Upper lobe of left lung (tissue), 6 donors: ENCODE data around the gene FHIT. TPM values are rescaled to one million over a fixed set of nuclear protein-coding genes. Genes with fewer than 3 reads are reported as not detected.

Experiments
- ATAC-seq, 2 donors: fragments of 200-7000 bp; cut with Tn5 transposase; one replicate each; pipeline ENCODE4 v1.9.1; 2022; ENCODE audit warnings: mild to moderate bottlenecking in 2 of 2, moderate library complexity in 2 of 2; ENCODE audit not compliant: low FRiP score in 2 of 2
- DNase-seq, 2 donors: peaks; one replicate each; pipeline ENCODE4 v3.0.0-alpha.2; 2019 to 2020
- H3K27ac ChIP-seq, 4 donors: fragments of 200-600 bp; sonication (generic); one replicate each; pipeline ENCODE4 v1.5.1; 2016 to 2019
- H3K27me3 ChIP-seq, 4 donors: fragments of 200-600 bp; sonication (generic); one replicate each; pipeline ENCODE4 v1.5.1; 2017 to 2019
- H3K36me3 ChIP-seq, 4 donors: fragments of 200-600 bp; sonication (generic); one replicate each; pipeline ENCODE4 v1.5.1; 2016 to 2019
- H3K4me1 ChIP-seq, 4 donors: fragments of 200-600 bp; sonication (generic); one replicate each; pipeline ENCODE4 v1.5.1; 2018 to 2019
- H3K4me3 ChIP-seq, 4 donors: fragments of 200-600 bp; sonication (generic); one replicate each; pipeline ENCODE4 v1.5.1; 2017 to 2019; ENCODE audit warnings: mild to moderate bottlenecking in 2 of 4, moderate library complexity in 1 of 4
- H3K9me3 ChIP-seq, 4 donors: fragments of 200-600 bp; sonication (generic); one replicate each; pipeline ENCODE4 v1.5.1; 2018 to 2019
- CTCF ChIP-seq, 6 experiments: fragments of 450-650 bp in 4 of 6; fragments of 200-600 bp in 2 of 6; sonication (generic) in 2 of 6; IDR thresholded peaks; one replicate each; pipeline ENCODE4 v1.5.1; 2016 to 2019; ENCODE audit warnings: antibody characterized with exemption in 6 of 6
- EP300 ChIP-seq, 4 donors: sonication (generic); formaldehyde crosslinking; IDR thresholded peaks; one replicate each; pipeline ENCODE4 v1.5.1; 2017; ENCODE audit warnings: antibody characterized with exemption in 4 of 4, control low read depth in 2 of 4
- POLR2A ChIP-seq, 4 donors: fragments of 450-650 bp; IDR thresholded peaks; one replicate each; pipeline ENCODE4 v1.5.1; 2016 to 2017; ENCODE audit warnings: antibody characterized with exemption in 4 of 4, mild to moderate bottlenecking in 2 of 4
- POLR2AphosphoS5 ChIP-seq, 2 donors: sonication (generic); formaldehyde crosslinking; IDR thresholded peaks; one replicate each; pipeline ENCODE4 v1.5.1; 2017; ENCODE audit warnings: antibody characterized with exemption in 2 of 2
- WGBS, 2 donors: methylation state at CpG; one replicate each; pipeline ENCODE4 v1.1.5; 2017 to 2018; 5-methylcytosine and 5-hydroxymethylcytosine counted together
- total RNA-seq, 6 donors: library from RNA; depleted of rRNA in 4 of 6; stranded (reverse); fragments of >200 nt in 4 of 6; gene quantifications; one replicate each; pipeline versions ENCODE4 v1.1.0 to v1.2.1, GENCODE V29; 2016 to 2021
- donor health status: DM: no; HTN: no; CAD: no; lungs with moderate emphysema.
- donor health status: DM: no; HTN: yes; CAD: no; lungs with severe emphysema.

Gene FHIT
- total RNA-seq, 6 donors from 2014 or later, result 6.8 to 56.6 (median 11.1) TPM

DNA sequence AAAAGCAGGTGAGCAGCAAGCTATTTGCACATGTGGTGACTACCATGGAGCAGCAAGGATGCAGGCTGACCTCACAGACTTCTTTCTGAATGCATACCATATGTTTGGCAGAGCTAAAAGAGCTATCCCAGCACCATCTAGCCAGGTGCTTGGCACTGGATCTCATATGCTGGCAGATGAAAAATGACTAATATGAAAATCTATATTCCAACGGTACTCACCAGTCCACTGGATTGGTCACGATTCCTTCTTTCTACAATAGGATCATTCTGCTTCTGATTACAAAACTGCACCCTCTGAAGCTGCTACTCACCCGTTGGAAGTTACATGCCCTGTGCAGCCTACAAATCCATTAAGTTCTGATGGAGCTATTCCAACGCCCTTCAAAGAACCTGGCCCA lies 1487.1 kb downstream of the FHIT start:
- H3K4me3 ChIP-seq, result no peak overlapping the region
- no peaks in the 10 kb centered on the region for H3K36me3 ChIP-seq
- no peaks in the 10 kb centered on the region for H3K27me3 ChIP-seq
- no peak for ATAC-seq
- 86 to 93% methylated on average over 4 of the region's 4 CpGs for WGBS, 2 donors
- H3K27ac ChIP-seq, result no peak overlapping the region
- TF ChIP-seq EP300 (IDR thresholded peaks at IDR 0.05), result no peak
- no peak for TF ChIP-seq POLR2A (IDR thresholded peaks at IDR 0.05)
- no peak for TF ChIP-seq POLR2AphosphoS5 (IDR thresholded peaks at IDR 0.05)
- no peak for TF ChIP-seq CTCF (IDR thresholded peaks at IDR 0.05)
- H3K4me1 ChIP-seq, result no peaks in the 10 kb centered on the region
- DNase-seq, result no peak
- H3K9me3 ChIP-seq, result no peaks in the 10 kb centered on the region

DNA sequence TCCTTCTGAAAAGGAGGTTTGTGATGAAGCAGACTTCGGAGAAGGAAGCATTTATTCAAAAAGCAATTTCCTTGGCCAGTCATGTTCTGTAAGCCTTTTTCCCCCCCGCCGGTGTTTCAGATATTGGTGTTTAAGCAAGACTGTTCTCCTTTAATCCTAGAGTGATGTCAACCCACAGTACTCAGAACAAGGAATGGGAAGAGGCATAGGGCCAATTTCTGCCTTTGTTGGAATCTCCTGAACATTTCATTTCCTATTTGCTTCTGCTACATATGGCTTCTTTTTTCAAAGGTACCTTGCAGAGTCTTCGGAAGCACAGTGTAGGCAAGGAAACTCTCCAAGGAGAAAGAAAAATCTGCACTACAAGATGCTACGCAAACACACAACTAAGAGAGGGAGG lies 1488.3 kb downstream of the FHIT start:
- Histone ChIP-seq H3K4me3 (no peak overlapping the region), H3K27me3 (no peaks in the 10 kb centered on the region), H3K27ac (no peak overlapping the region), H3K4me1 (no peaks in the 10 kb centered on the region), H3K36me3 (no peaks in the 10 kb centered on the region), H3K9me3 (no peaks in the 10 kb centered on the region)
- ATAC-seq, result no peak
- TF ChIP-seq EP300 (IDR thresholded peaks at IDR 0.05) (no peak), POLR2AphosphoS5 (IDR thresholded peaks at IDR 0.05) (no peak), CTCF (IDR thresholded peaks at IDR 0.05) (no peak), POLR2A (IDR thresholded peaks at IDR 0.05) (no peak)
- 85 to 92% methylated on average over 5 of the region's 5 CpGs for WGBS, 2 donors
- DNase-seq, result no peak

- Histone ChIP-seq H3K27ac (no peak overlapping the region), H3K4me3 (no peak overlapping the region), H3K36me3 (no peaks in the 10 kb centered on the region), H3K9me3 (no peaks in the 10 kb centered on the region), H3K4me1 (no peaks in the 10 kb centered on the region), H3K27me3 (no peaks in the 10 kb centered on the region)
- ATAC-seq, result no peak
- 74 to 78% methylated on average over 6 of the region's 6 CpGs for WGBS, 2 donors
- no peak for DNase-seq
- TF ChIP-seq POLR2AphosphoS5 (IDR thresholded peaks at IDR 0.05) (no peak), CTCF (IDR thresholded peaks at IDR 0.05) (no peak), EP300 (IDR thresholded peaks at IDR 0.05) (no peak), POLR2A (IDR thresholded peaks at IDR 0.05) (no peak)
Observed at GRCh38 chr3:59759298-59760031, 1491.8 kb downstream of the FHIT start.

GRCh38 chr3:59758672-59759071 lies 1492.6 kb downstream of the FHIT start:
- ATAC-seq (no peak), DNase-seq (no peak)
- H3K4me1 ChIP-seq, result no peaks in the 10 kb centered on the region
- no peak overlapping the region for H3K4me3 ChIP-seq
- no peaks in the 10 kb centered on the region for H3K27me3 ChIP-seq
- no peaks in the 10 kb centered on the region for H3K9me3 ChIP-seq
- no peaks in the 10 kb centered on the region for H3K36me3 ChIP-seq
- 77 to 84% methylated on average over 1 of the region's 1 CpG for WGBS, 2 donors
- TF ChIP-seq CTCF (IDR thresholded peaks at IDR 0.05) (no peak), POLR2A (IDR thresholded peaks at IDR 0.05) (no peak), POLR2AphosphoS5 (IDR thresholded peaks at IDR 0.05) (no peak), EP300 (IDR thresholded peaks at IDR 0.05) (no peak)
- H3K27ac ChIP-seq, result no peak overlapping the region

GRCh38 chr3:59756934-59757333 lies 1494.3 kb downstream of the FHIT start:
- no peaks in the 10 kb centered on the region for H3K4me1 ChIP-seq
- no peak for TF ChIP-seq POLR2AphosphoS5 (IDR thresholded peaks at IDR 0.05)
- no peak for TF ChIP-seq CTCF (IDR thresholded peaks at IDR 0.05)
- no peak for TF ChIP-seq POLR2A (IDR thresholded peaks at IDR 0.05)
- H3K27me3 ChIP-seq, result no peaks in the 10 kb centered on the region
- H3K4me3 ChIP-seq, result no peak overlapping the region
- WGBS, 2 donors, result 63 to 64% methylated on average over 5 of the region's 5 CpGs
- DNase-seq (no peak), ATAC-seq (no peak)
- H3K9me3 ChIP-seq, result no peaks in the 10 kb centered on the region
- H3K36me3 ChIP-seq, result no peaks in the 10 kb centered on the region
- H3K27ac ChIP-seq, result no peak overlapping the region
